GM12872 (cell line): ENCODE data around the gene SLC27A5.

Experiments used
- CTCF ChIP-seq: IDR thresholded peaks from 3 replicates; pipeline ENCODE4 v1.5.1; 2011; ENCODE audit warnings: low read depth, mild to moderate bottlenecking, low read length, moderate library complexity; ENCODE audit not compliant: insufficient read depth

The SLC27A5 gene

DNA sequence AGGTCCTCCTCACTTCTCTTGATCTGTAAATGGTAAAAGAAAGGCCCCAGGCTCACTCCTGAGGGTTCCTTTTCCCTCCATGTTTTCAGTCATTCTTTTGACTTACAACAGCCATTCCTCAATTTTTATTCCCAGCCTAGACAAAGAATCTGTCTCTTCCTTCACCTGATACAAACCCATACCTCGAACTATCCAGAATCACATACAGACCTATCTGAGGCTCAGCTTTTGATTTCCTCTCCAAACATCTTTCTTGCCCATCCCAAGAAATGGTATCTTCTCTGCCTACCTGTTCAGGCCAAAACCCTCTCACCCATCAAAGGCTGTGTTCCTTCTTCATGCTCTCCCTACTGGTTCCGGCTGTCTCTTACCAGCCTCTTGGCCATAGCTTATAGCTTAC is 40.9 kb upstream of the SLC27A5 start:
- no peak for TF ChIP-seq CTCF

DNA sequence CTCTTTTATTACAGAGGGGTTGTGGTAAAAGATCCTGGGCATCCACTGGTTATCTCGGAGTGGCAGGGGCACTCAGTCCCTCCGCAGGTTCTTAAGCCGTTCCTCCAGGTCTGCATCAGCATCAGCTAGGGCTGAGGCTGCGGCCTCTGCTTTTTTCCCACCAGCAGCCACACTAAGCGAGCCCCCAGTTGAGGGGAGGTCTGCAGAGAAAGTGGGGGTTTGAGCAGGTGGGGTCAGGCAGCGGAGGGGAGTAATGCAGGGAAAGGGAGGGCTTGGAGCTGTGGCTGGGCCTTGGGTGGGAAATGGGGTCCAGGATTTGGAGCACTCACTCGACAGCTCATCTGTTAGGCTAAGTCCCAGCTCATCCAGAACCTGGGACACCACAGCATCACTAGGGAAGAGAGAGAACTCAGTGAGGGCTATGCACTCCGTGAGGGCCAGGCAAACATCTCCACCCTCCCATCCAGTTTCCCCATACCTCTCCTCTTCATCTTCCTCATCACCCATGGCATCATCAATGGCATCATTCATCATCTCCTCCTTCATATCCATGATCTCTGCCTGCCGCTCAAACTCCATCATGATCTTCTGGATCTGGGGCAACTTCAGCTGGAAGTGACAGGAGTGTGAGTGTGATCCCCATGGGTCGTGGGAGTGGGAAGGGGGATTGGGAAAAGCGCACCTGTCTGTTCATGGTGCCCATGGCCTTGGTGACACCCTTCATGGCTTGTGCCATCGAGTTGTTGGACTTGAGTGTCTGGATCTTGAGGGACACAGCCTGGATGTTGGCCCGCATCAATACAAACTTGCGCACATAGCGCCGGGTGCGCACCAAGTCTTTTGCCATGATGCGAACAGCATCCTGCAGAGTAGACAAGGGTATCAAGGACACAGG is 40.0 kb upstream of the SLC27A5 start:
- TF ChIP-seq CTCF = no peak

GRCh38 chr19:58551123-58551497 is 39.3 kb upstream of the SLC27A5 start:
- TF ChIP-seq CTCF = no peak

GRCh38 chr19:58550362-58551122 is 38.8 kb upstream of the SLC27A5 start:
- TF ChIP-seq CTCF = no peak

GRCh38 chr19:58549664-58550361 is 38.0 kb upstream of the SLC27A5 start:
- no peak for TF ChIP-seq CTCF

DNA sequence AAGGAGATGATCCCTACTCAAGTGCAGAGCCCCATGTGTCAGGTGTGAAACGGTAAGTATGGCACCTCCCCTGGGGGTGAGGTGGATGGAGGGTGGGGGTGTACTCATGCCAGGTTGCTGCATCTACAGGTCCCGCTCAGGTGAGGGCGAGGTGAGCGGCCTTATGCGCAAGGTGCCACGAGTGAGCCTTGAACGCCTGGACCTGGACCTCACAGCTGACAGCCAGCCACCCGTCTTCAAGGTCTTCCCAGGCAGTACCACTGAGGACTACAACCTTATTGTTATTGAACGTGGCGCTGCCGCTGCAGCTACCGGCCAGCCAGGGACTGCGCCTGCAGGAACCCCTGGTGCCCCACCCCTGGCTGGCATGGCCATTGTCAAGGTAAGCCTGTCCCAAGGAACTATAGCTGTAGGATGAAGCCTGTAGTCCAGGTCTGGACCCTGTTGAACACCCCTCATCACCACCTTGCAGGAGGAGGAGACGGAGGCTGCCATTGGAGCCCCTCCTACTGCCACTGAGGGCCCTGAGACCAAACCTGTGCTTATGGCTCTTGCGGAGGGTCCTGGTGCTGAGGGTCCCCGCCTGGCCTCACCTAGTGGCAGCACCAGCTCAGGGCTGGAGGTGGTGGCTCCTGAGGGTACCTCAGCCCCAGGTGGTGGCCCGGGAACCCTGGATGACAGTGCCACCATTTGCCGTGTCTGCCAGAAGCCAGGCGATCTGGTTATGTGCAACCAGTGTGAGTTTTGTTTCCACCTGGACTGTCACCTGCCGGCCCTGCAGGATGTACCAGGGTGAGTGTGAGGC is 37.3 kb upstream of the SLC27A5 start:
- TF ChIP-seq CTCF = no peak
